DOHH2 (cell line): Measurements from ENCODE around the gene PAQR5.

Experiments
- H3F3A ChIP-seq: fragments of 200-600 bp; sonication (generic), shearing (Covaris generic); 2 replicates; pipeline ENCODE4 v1.6.0; 2016; ENCODE audit warnings: antibody characterized with exemption, mild to moderate bottlenecking; ENCODE audit not compliant: control insufficient read depth, insufficient read depth
- H3K27ac ChIP-seq: fragments of 200-600 bp; sonication (generic); 2 replicates; pipeline ENCODE4 v1.5.1; 2014; ENCODE audit warnings: low read depth, mild to moderate bottlenecking, low read length, moderate library complexity
- H3K27me3 ChIP-seq: fragments of 200-600 bp; sonication (generic); 2 replicates; pipeline ENCODE4 v1.6.1; 2014; ENCODE audit warnings: mild to moderate bottlenecking, low read length, mixed read lengths; ENCODE audit not compliant: control insufficient read depth
- H3K36me3 ChIP-seq: fragments of 200-600 bp; sonication (generic); 2 replicates; pipeline ENCODE4 v1.6.1; 2014; ENCODE audit warnings: mild to moderate bottlenecking, low read length, moderate library complexity, mixed read lengths; ENCODE audit not compliant: control insufficient read depth
- H3K4me1 ChIP-seq: fragments of 200-600 bp; sonication (generic); 2 replicates; pipeline ENCODE4 v1.6.1; 2014; ENCODE audit warnings: mild to moderate bottlenecking, low read length, mixed read lengths; ENCODE audit not compliant: control insufficient read depth
- H3K4me2 ChIP-seq: fragments of 200-600 bp; sonication (generic); 2 replicates; pipeline ENCODE4 v1.6.0; 2014; ENCODE audit warnings: mild to moderate bottlenecking, low read length, moderate library complexity
- H3K4me3 ChIP-seq: fragments of 200-600 bp; sonication (generic); 2 replicates; pipeline ENCODE4 v1.5.1; 2014; ENCODE audit warnings: mild to moderate bottlenecking, low read length, mixed read lengths
- H3K79me2 ChIP-seq: fragments of 200-600 bp; sonication (generic); 2 replicates; pipeline ENCODE4 v1.6.1; 2014; ENCODE audit warnings: mild to moderate bottlenecking, low read length, mixed read lengths; ENCODE audit not compliant: control insufficient read depth
- H3K9me2 ChIP-seq: fragments of 200-600 bp; sonication (generic); replicated peaks from 2 replicates; pipeline ENCODE4 v1.6.1; 2014; ENCODE audit warnings: mild to moderate bottlenecking, low read length, mixed read lengths; ENCODE audit not compliant: control insufficient read depth
- H3K9me3 ChIP-seq: fragments of 200-600 bp; sonication (generic); 2 replicates; pipeline ENCODE4 v1.6.1; 2014; ENCODE audit warnings: antibody characterized with exemption, low read length, mixed read lengths; ENCODE audit not compliant: control insufficient read depth, insufficient read depth
- H4K20me1 ChIP-seq: fragments of 200-600 bp; sonication (generic); 2 replicates; pipeline ENCODE4 v1.6.0; 2014; ENCODE audit warnings: low read depth, mild to moderate bottlenecking, antibody characterized with exemption, low read length, moderate library complexity; ENCODE audit not compliant: control insufficient read depth, insufficient read depth
- CTCF ChIP-seq: fragments of 200-600 bp; sonication (generic); IDR thresholded peaks from one replicate; pipeline ENCODE4 v1.5.1; 2014; ENCODE audit warnings: antibody characterized with exemption, mild to moderate bottlenecking, low read depth, low read length; ENCODE audit not compliant: poor library complexity, severe bottlenecking
- EZH2phosphoT487 ChIP-seq: fragments of 200-600 bp; sonication (generic); IDR thresholded peaks from 2 replicates; pipeline ENCODE4 v1.6.1; 2017; ENCODE audit warnings: borderline replicate concordance, mild to moderate bottlenecking, antibody characterized with exemption, low read length, moderate library complexity, mixed read lengths

Gene PAQR5

GRCh38 chr15:69388260-69388705 is 89.6 kb downstream of the PAQR5 start:
- no peaks in the 10 kb centered on the region for H3K4me1 ChIP-seq
- no peaks in the 10 kb centered on the region for H3K36me3 ChIP-seq
- no peak overlapping the region for H3K4me3 ChIP-seq
- no peaks in the 10 kb centered on the region for H3K27me3 ChIP-seq
- no peaks in the 10 kb centered on the region for H3K9me3 ChIP-seq
- H3F3A ChIP-seq = no peaks in the 10 kb centered on the region
- no peaks in the 10 kb centered on the region for H3K9me2 ChIP-seq
- H3K79me2 ChIP-seq = no peaks in the 10 kb centered on the region
- H4K20me1 ChIP-seq = no peaks in the 10 kb centered on the region
- no peak overlapping the region for H3K4me2 ChIP-seq
- TF ChIP-seq CTCF (no peak), EZH2phosphoT487 (no peak)
- no peak overlapping the region for H3K27ac ChIP-seq

- Histone ChIP-seq H3K4me3 (no peak overlapping the region), H3K4me2 (no peak overlapping the region), H3K9me2 (no peaks in the 10 kb centered on the region), H3K27me3 (no peaks in the 10 kb centered on the region), H4K20me1 (no peaks in the 10 kb centered on the region), H3F3A (no peaks in the 10 kb centered on the region), H3K79me2 (no peaks in the 10 kb centered on the region), H3K4me1 (peaks cover 5% of the 10 kb centered on the region), H3K36me3 (no peaks in the 10 kb centered on the region), H3K27ac (no peak overlapping the region), H3K9me3 (no peaks in the 10 kb centered on the region)
- TF ChIP-seq CTCF = no peak
- no peak for TF ChIP-seq EZH2phosphoT487
Observed at GRCh38 chr15:69389426-69389825, 90.7 kb downstream of the PAQR5 start.

DNA sequence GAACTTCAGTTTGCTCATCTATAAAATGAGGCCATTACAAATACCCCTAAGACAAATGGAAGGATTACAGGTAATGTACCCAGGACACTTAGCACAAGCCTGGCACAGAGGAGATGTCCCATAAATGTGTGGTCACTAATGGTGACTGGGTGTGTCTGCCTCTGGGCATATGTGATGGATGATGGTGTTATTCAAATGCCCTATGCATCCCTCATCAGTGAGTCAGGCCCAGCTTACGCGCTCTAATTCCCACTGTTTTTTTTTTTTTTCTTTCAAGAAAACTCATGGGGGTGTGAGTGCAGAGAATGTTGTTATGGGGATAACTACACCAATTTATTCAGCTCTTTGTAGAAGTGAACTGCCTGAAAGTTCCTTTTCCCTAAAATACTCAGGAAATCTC is 91.9 kb downstream of the PAQR5 start:
- Histone ChIP-seq H3K9me3 (no peaks in the 10 kb centered on the region), H3K9me2 (no peaks in the 10 kb centered on the region), H3K27me3 (no peaks in the 10 kb centered on the region; the same call in 1 of the 2 replicates), H3K4me2 (no peak overlapping the region), H3F3A (no peaks in the 10 kb centered on the region), H3K79me2 (no peaks in the 10 kb centered on the region), H3K36me3 (no peaks in the 10 kb centered on the region), H3K27ac (no peak overlapping the region), H3K4me1 (peaks cover 6% of the 10 kb centered on the region), H4K20me1 (no peaks in the 10 kb centered on the region), H3K4me3 (no peak overlapping the region)
- TF ChIP-seq EZH2phosphoT487 (no peak), CTCF (no peak)
